Naive thymus-derived CD8-positive, alpha-beta T cell (primary cell): ENCODE measurements around the gene TCF7L2. TPM values are rescaled to one million over a fixed set of nuclear protein-coding genes. Genes with fewer than 3 reads are reported as not detected.

Source experiments
- ATAC-seq, 2 donors: fragments of 150-1000 bp; cut with Tn5 transposase in 1 of 2; sonication (Bioruptor Pico), chemical (Tn5 transposase) in 1 of 2; 1 replicate in 1 of 2; 2 replicates in 1 of 2; pipeline ENCODE4 v1.10.0; 2021; ENCODE audit warnings: mild to moderate bottlenecking in 2 of 2, moderate library complexity in 2 of 2
- POLR2A ChIA-PET: fragments of 350-600 bp; sonication (Branson Sonifier 250); formaldehyde crosslinking; loops from one replicate; lab custom pipeline; 2021; ENCODE audit warnings: antibody characterized with exemption; lab: Charles Lee
- DNase-seq, 10 donors: peaks; one replicate each; pipeline versions ENCODE4 v3.0.0 to v3.0.0-alpha.2; 2020 to 2022
- H3K27ac Mint-ChIP-seq, 10 donors: one replicate each; pipeline ENCODE4 v1.8.0; 2020 to 2022; ENCODE audit warnings: mild to moderate bottlenecking in 10 of 10, mixed read lengths in 10 of 10, moderate library complexity in 4 of 10, inconsistent platforms in 1 of 10
- H3K27me3 Mint-ChIP-seq, 5 donors: one replicate each; pipeline ENCODE4 v1.8.0; 2021 to 2022; ENCODE audit warnings: mixed read lengths in 5 of 5
- H3K36me3 Mint-ChIP-seq, 3 donors: one replicate each; pipeline ENCODE4 v1.8.0; 2020 to 2022; ENCODE audit warnings: mixed read lengths in 3 of 3, mild to moderate bottlenecking in 2 of 3, inconsistent platforms in 1 of 3
- H3K4me1 Mint-ChIP-seq, 4 donors: one replicate each; pipeline ENCODE4 v1.8.0; 2021 to 2022; ENCODE audit warnings: mixed read lengths in 4 of 4
- H3K4me3 Mint-ChIP-seq, 10 donors: one replicate each; pipeline ENCODE4 v1.8.0; 2020 to 2022; ENCODE audit warnings: mild to moderate bottlenecking in 10 of 10, mixed read lengths in 10 of 10, moderate library complexity in 6 of 10, inconsistent platforms in 1 of 10
- H3K9me3 Mint-ChIP-seq, 9 donors: one replicate each; pipeline ENCODE4 v1.8.0; 2020 to 2022; ENCODE audit warnings: mixed read lengths in 9 of 9, mild to moderate bottlenecking in 3 of 9, inconsistent platforms in 1 of 9, moderate library complexity in 1 of 9
- polyA plus RNA-seq, 3 donors: library from polyadenylated mRNA; unstranded; fragments of 300-500 nt; fragmentation: Illumina TruSeq; gene quantifications; one replicate each; pipeline ENCODE4 v1.2.3, GENCODE V29; 2021
- total RNA-seq, 8 experiments: library from RNA in 2 of 8; stranded (reverse) in 2 of 8; gene quantifications; one replicate each; pipeline ENCODE4 v1.2.3 and lab custom pipeline; 2021 to 2026

TCF7L2 gene
- total and polyA plus RNA-seq, 5 experiments from 2014 or later = 1.6 to 6.0 (median 4.1) TPM

DNA sequence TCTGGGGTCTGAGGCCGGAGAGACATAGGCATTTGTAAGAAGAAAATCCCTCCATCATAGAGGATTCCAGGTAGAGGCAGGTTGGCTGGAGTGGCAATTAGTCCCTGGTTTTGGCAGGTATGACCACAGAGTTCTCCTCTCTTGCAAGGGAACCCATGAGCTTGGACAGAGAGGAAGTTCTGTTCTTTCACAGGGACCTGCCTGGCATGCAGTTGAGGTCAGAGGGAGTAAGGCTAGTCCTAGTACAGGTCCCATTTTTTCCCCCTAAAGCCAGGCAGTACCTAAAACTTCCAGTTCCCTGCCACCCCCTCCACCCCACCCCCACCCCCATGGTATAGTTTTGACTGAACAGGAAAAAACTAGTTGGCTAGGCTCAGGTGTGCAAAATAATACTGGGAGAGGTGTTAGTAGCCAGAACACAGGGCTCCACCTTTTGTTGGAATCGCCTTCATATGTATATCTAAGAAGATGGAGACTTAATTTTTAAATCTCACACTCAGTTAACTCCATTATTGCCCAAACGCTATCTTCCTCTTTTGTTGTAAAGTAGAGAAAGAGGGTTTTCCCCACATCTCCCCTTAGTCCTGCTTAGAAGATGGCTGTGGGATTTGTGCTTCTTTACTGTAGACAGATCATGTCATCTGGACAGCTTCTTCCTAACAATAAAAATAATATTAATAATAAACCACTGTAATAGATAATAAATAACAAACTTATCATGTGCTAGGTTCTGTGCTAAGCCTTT is 188.1 kb downstream of the TCF7L2 start:
- ATAC-seq (no peak), DNase-seq (no peak)
- no peak overlapping the region for H3K4me3 Mint-ChIP-seq
- H3K9me3 Mint-ChIP-seq = no peaks in the 10 kb centered on the region
- no peak overlapping the region for H3K27ac Mint-ChIP-seq
- peaks cover 0 to 8% (median under 1%) of the 10 kb centered on the region in 4 donors for H3K4me1 Mint-ChIP-seq
- H3K27me3 Mint-ChIP-seq = no peaks in the 10 kb centered on the region
- POLR2A ChIA-PET = no interaction called here
- H3K36me3 Mint-ChIP-seq = peaks cover 0 to 4% (median 1%) of the 10 kb centered on the region in 3 donors

DNA sequence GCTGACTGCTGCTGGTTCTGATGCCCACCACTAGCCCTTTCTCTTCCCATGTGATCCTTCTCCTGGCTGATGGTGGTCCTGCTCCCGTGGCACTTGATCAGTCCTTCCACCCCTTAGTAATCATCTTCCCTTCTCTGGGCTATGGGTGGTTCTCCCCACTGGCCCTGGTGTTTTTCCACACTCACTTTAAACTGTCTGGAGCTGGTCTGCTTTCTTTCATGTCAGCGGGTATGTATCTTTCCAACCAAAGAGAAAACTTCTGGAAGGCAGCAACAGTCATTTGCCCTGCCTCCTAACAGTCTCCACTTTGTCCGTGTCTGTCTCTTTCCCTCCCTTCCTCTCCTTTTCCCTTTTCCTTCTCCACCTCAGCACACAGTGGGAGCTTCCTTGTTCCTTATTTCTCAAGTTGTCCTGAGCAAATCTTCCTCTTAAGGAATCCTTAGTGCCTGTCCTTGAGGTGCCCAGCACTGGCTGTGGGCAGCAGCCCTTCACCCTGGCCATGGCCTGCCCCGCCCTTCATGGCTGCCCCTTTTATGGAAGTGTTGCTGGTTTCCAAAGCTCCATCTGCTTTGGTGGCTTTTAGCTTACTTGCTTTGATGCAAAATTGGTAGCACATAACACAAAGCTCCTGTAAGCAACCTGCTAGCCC is 189.0 kb downstream of the TCF7L2 start:
- H3K27me3 Mint-ChIP-seq = no peaks in the 10 kb centered on the region
- POLR2A ChIA-PET = no interaction called here
- ATAC-seq (no peak), DNase-seq (no peak)
- peaks cover 0 to 7% (median 4%) of the 10 kb centered on the region in 3 donors for H3K36me3 Mint-ChIP-seq
- peaks cover 0 to 8% (median under 1%) of the 10 kb centered on the region in 4 donors for H3K4me1 Mint-ChIP-seq
- H3K9me3 Mint-ChIP-seq = no peaks in the 10 kb centered on the region
- peak overlapping the region in 3 of 10 donors; percentile 3 to 41 (median 8) for H3K27ac Mint-ChIP-seq
- H3K4me3 Mint-ChIP-seq = peak overlapping the region in 1 of 10 donors; percentile 34

DNA sequence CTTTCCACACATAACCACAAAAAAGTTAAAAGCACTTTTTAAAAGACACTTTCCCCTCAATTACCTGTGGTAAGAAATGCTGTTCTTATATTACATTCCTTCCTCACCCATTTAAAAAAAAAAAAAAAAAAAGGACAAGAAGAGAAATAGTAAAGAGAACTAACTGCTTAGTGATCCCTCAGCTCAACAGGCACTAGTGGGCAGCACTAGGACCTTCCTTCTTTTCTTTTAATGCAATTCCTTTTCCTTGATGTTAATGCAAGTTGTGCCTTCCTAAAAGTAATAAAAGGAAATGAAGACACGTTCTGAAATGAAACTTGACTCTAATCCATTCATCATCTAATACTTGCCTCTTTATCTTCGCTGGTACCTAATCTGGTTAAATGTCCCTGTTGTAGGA is 189.7 kb downstream of the TCF7L2 start:
- Mint-ChIP-seq H3K27ac (peak overlapping the region in 1 of 10 donors; percentile 3), H3K4me3 (no peak overlapping the region), H3K36me3 (peaks cover 0 to 7% (median 6%) of the 10 kb centered on the region in 3 donors), H3K4me1 (peaks cover 0 to 8% (median under 1%) of the 10 kb centered on the region in 4 donors), H3K27me3 (no peaks in the 10 kb centered on the region), H3K9me3 (no peaks in the 10 kb centered on the region)
- ATAC-seq = no peak
- POLR2A ChIA-PET = no interaction called here
- DNase-seq = no peak

- no peaks in the 10 kb centered on the region for H3K9me3 Mint-ChIP-seq
- H3K27ac Mint-ChIP-seq = no peak overlapping the region
- H3K27me3 Mint-ChIP-seq = no peaks in the 10 kb centered on the region
- peaks cover 0 to 7% (median 7%) of the 10 kb centered on the region in 3 donors for H3K36me3 Mint-ChIP-seq
- ATAC-seq (no peak), DNase-seq (no peak)
- H3K4me1 Mint-ChIP-seq = peaks cover 0 to 8% (median under 1%) of the 10 kb centered on the region in 4 donors
- POLR2A ChIA-PET = no interaction called here
- no peak overlapping the region for H3K4me3 Mint-ChIP-seq
Measured at GRCh38 chr10:113140143-113141011, 190.3 kb downstream of the TCF7L2 start.

DNA sequence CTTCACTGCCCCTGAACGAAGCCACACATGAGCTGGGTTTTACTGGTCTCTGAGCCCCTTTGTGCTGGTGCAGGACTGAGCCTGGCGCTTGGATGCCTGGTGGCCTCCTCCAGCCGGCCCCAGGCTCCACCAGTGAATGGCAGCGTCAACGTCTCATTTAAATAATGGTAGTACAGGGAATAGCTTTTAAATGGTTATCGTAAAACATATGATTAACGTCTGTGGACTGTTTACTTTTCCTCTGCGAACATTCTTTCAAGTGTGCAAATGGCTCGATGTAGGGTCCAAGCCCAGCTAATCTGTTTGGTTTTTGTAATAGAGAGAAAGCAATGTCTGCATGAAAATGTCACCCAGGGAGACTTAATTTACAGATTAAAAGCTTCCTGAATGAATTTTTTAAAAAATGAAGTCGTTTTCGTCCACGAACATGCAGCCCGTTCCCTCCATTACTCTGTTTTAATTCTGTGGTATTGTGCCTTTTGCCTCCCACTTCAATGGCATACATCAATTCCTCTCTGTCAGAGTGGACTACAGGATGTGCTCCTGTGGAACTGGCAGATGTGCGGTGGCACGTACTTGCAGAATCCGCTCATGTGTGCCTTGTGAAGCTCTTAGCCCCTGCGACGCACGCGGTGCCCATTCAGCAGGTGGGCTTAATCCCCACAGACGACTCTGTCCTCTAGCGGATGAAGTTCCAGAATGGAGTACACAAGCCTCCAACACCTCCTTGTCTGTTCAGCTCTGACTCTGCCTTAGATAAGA is 192.7 kb downstream of the TCF7L2 start:
- no peaks in the 10 kb centered on the region for H3K9me3 Mint-ChIP-seq
- no peak overlapping the region for H3K27ac Mint-ChIP-seq
- no peaks in the 10 kb centered on the region for H3K27me3 Mint-ChIP-seq
- H3K4me3 Mint-ChIP-seq = no peak overlapping the region
- peaks cover 0 to 18% (median 7%) of the 10 kb centered on the region in 3 donors for H3K36me3 Mint-ChIP-seq
- ATAC-seq (no peak), DNase-seq (no peak)
- H3K4me1 Mint-ChIP-seq = peaks cover 0 to 5% (median under 1%) of the 10 kb centered on the region in 4 donors
- POLR2A ChIA-PET = no interaction called here

DNA sequence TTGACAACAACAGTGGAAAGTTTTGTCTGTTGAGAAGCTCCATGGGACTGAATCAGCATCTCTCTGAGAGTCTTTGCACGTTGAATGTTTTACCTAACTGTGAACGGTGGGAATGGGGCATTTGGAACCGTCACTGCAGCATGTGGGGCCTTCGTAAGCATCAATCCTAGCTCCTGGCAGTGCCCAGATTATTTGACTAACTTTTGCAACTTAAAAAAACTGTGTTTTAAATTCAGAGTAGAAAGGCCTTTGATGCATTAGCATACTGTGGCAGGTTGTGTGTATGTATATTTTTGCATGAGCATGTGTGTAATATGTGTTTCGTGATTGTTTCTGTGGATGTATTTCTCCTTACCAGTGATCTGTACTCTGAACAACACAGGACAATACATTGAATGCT is 194.5 kb downstream of the TCF7L2 start:
- POLR2A ChIA-PET = no interaction called here
- Mint-ChIP-seq H3K9me3 (no peaks in the 10 kb centered on the region), H3K4me3 (no peak overlapping the region), H3K27ac (no peak overlapping the region), H3K36me3 (peaks cover 0 to 18% (median 7%) of the 10 kb centered on the region in 3 donors), H3K27me3 (no peaks in the 10 kb centered on the region), H3K4me1 (peaks cover 0 to 1% (median 0%) of the 10 kb centered on the region in 4 donors)
- DNase-seq (no peak), ATAC-seq (no peak)

DNA sequence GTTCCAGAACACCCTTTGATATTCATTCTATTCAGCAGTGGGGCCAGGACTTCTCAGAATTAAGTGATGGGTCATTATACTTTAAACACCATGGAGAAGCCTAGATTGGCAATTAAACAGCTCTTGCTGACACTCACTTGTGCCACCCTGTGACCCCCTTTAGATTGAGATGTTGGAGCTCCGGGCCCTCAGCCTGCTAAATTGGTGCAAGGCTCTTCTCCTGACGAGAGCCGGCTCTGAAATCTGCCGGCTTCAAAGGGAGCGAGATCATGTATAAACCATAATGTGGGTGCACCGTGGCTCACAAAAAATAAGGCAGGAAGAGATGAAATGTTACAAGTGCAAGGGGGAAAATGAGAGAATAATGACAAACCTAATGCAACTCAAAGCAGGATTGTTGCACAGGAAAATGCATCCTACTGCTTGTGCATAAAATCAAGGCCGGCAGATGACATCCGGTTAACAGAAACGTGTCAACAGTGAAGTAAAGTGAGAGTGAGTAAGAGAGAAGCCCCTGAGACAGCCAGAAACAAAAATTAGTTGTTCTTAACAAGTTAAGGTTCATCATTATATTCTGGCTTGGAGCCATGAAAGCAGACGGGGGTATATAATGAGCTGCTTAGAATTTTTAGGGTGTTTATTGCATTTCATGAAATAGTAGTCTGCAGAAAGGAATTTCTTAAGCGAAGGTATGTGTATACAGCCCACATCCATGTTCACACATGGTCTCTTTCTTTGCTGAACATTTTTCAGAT is 198.2 kb downstream of the TCF7L2 start:
- H3K9me3 Mint-ChIP-seq = no peaks in the 10 kb centered on the region
- no peak overlapping the region for H3K4me3 Mint-ChIP-seq
- DNase-seq (no peak), ATAC-seq (no peak)
- POLR2A ChIA-PET = no interaction called here
- no peak overlapping the region for H3K27ac Mint-ChIP-seq
- peaks cover 0 to 3% (median 0%) of the 10 kb centered on the region in 4 donors for H3K4me1 Mint-ChIP-seq
- peaks cover 10 to 36% (median 29%) of the 10 kb centered on the region in 3 donors for H3K36me3 Mint-ChIP-seq
- H3K27me3 Mint-ChIP-seq = no peaks in the 10 kb centered on the region

GRCh38 chr10:113148901-113149300 is 198.9 kb downstream of the TCF7L2 start:
- POLR2A ChIA-PET = no interaction called here
- no peak overlapping the region for H3K4me3 Mint-ChIP-seq
- ATAC-seq = no peak
- no peak overlapping the region for H3K27ac Mint-ChIP-seq
- H3K36me3 Mint-ChIP-seq = peaks cover 11 to 40% (median 24%) of the 10 kb centered on the region in 3 donors
- no peak for DNase-seq
- no peaks in the 10 kb centered on the region for H3K27me3 Mint-ChIP-seq
- peaks cover 0 to 3% (median 0%) of the 10 kb centered on the region in 4 donors for H3K4me1 Mint-ChIP-seq
- H3K9me3 Mint-ChIP-seq = no peaks in the 10 kb centered on the region

GRCh38 chr10:113149626-113150025 is 199.6 kb downstream of the TCF7L2 start:
- no peak for ATAC-seq
- H3K27ac Mint-ChIP-seq = no peak overlapping the region
- H3K27me3 Mint-ChIP-seq = no peaks in the 10 kb centered on the region
- POLR2A ChIA-PET = no interaction called here
- no peak overlapping the region for H3K4me3 Mint-ChIP-seq
- no peaks in the 10 kb centered on the region for H3K9me3 Mint-ChIP-seq
- peaks cover 0 to 5% (median 0%) of the 10 kb centered on the region in 4 donors for H3K4me1 Mint-ChIP-seq
- H3K36me3 Mint-ChIP-seq = peaks cover 11 to 46% (median 27%) of the 10 kb centered on the region in 3 donors
- no peak for DNase-seq

DNA sequence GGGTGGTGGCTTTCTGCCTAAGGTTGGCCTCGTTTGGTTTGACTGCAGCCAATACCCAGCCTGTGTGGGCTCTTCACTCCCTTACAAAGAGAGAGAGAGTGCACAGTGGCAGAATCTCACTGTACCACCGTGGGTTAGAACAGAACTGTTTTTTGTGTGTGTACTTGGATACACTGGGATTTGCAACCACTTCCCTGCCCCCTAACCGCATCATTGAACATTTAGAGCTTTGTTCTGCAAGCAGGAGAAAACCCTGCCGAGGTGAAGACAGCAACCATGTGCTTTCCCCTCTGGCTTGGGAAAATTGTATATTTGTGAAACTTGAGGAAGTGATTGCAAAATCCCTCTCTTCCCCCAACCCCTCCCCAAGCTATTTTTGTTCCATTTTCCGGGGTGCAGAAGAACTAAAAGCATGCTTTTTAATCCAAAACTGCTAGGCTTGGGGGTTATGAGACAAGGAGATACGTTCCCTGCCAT is 201.2 kb downstream of the TCF7L2 start:
- peaks cover 0 to 5% (median 0%) of the 10 kb centered on the region in 4 donors for H3K4me1 Mint-ChIP-seq
- DNase-seq (no peak), ATAC-seq (no peak)
- POLR2A ChIA-PET = no interaction called here
- H3K27me3 Mint-ChIP-seq = no peaks in the 10 kb centered on the region
- no peak overlapping the region for H3K4me3 Mint-ChIP-seq
- H3K9me3 Mint-ChIP-seq = no peaks in the 10 kb centered on the region
- H3K36me3 Mint-ChIP-seq = peaks cover 11 to 48% (median 39%) of the 10 kb centered on the region in 3 donors
- H3K27ac Mint-ChIP-seq = no peak overlapping the region

GRCh38 chr10:113153493-113154102 is 203.6 kb downstream of the TCF7L2 start:
- DNase-seq (no peak), ATAC-seq (no peak)
- POLR2A ChIA-PET = no interaction called here
- no peaks in the 10 kb centered on the region for H3K9me3 Mint-ChIP-seq
- H3K27ac Mint-ChIP-seq = no peak overlapping the region
- no peaks in the 10 kb centered on the region for H3K27me3 Mint-ChIP-seq
- peaks cover 15 to 55% (median 47%) of the 10 kb centered on the region in 3 donors for H3K36me3 Mint-ChIP-seq
- no peak overlapping the region for H3K4me3 Mint-ChIP-seq
- H3K4me1 Mint-ChIP-seq = peaks cover 0 to 5% (median 0%) of the 10 kb centered on the region in 4 donors
